Effector CD4-positive, alpha-beta T cell (primary cell): ENCODE measurements around the gene SEMA4D.

ENCODE experiments used
- DNase-seq: peaks from one replicate; pipeline ENCODE4 v3.0.0-alpha.2; 2020

The SEMA4D gene

DNA sequence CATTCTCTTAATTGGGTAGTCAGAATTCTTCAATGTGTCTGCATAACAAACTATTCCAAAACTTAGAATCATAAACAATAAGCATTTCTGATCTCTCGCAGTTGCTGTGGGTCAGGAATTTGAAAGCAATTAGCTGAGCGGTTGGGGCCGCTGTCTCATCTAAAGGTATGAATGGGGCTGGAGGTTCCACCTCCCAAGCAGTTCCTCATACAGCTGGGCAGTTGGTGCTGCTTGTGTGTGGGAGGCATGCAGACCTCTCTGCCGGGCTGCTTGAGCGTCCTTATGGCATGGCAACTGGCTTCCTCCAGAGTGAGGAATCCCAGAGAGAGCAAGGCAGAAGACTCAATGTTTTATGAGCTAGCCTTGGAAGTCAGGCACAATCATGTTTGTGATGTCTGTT is 30.2 kb upstream of the SEMA4D start:
- no peak for DNase-seq

DNA sequence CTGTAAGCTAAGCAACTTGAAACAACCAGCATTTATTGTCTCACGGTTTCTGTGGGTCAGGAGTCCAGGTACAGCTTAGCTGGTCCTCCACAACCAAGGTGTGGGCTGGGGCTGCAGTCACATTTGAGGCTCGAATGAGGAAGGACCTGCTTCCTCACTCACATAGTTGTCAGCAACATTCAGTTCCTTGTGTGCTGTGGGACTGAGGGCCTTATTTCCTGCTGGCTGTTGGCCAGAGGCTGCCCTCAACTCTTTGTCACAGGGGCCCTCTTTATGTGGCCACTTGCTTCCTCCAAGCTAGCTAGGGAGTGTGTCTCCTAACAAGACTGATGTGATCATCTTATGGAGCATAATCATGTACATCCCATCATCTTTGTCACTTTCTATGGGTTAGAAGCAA is 29.2 kb upstream of the SEMA4D start:
- no peak for DNase-seq

GRCh38 chr9:89526667-89527066 is 28.8 kb upstream of the SEMA4D start:
- DNase-seq: no peak

DNA sequence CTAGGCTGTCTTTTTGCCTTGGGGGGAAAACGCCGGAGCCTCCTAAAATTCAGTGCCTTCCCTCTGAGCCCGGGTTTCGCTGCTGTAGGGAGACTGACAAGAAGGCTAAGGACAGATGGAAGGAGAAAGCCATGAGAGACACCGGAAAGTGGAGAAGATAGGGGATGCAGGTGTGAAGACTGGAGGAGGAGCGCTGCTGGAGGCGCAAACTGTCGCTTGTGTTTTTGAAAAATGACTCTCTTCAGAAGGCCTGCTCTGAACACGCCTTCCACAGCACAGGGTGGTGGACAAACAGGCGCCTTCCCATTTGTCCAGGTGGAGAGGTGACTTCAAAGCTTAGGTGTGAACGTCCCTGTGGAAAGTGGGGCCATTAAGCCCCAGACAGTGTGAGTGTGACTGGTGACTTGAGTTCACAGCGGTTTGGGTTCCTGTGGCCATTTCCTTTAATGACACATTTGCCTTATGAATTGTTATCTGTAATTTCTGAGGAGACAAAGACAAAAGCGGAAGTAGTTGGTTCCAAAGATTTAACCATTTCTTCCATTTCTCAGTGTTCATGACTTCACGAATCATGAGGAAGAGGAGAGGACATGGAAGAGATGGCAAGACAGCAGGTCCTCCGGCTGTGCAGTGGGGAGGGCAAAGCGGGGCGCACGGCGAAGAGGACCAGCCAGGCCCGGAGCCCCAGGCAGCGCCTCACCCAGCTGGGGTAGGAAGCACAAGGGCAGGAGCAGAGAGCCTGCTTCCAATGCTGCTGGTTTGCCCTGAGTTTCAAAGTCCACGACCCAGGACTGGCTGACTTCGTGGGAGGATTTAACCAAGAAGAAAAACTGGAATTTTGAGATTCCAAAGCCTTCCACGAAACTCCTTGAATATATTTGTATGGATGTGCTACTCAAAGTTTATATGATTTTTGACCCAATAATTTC is 27.8 kb upstream of the SEMA4D start:
- no peak for DNase-seq

DNA sequence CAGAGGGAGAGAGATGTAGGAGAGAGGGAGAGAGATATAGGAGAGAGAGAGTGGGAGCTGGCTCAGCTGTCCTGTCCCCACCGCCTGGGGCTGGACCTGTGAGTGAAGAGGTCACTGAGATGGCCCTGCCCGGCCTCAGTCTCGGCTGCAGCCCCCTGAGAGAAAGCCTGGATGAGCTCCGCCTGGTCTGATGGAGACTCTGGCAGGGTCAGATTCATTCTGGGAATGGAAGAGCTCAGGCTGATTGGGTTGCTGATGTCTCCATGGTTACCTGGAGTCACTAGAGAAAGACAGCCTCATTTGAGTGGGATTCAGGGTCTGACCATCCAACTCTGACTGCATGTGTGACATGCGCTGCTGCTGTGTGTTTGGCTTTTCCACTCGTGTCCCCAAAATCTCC is 27.1 kb upstream of the SEMA4D start:
- DNase-seq: no peak

- DNase-seq: peak; percentile 50
These were observed 26.0 kb upstream of the SEMA4D start for GRCh38 chr9:89523948-89524347.

DNA sequence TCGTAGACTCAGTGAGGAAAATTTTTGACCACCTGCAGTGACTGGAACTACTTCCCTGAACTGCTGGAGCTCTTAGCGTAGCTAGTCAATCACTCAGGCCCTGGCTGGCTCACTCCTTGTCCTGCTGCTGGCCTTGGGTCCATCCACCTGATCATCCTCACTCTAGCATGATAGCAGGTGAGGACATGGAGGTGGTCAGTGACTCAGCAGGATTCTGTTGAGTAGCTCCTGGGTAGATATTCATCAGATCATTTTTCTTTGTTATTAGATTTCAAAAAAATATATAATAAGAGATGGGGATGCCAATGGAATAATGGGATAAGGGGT is 25.0 kb upstream of the SEMA4D start:
- no peak for DNase-seq

- peak; percentile 75 for DNase-seq
These were observed 24.5 kb upstream of the SEMA4D start for GRCh38 chr9:89522261-89522958.

DNA sequence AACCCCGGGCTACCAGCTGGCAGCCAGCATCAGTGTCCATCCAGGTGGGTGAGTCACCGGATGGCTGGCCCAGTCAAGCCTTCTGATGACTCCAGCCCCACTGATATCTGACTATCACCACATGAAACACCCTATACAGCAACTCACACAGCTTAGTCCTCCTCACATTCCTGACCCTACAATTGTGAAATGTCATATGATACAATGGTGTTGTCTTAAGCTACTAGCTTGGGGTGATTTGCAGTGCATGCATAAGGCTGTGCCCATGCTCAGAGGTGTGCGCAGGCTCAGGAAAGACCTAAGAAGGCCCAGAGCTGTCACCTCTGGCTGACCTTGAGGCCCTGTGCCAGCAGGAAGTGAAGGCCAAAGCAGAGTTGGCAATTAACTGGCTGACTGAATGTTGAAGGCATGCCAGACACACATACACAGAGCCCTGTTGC is 21.5 kb upstream of the SEMA4D start:
- DNase-seq: no peak

DNA sequence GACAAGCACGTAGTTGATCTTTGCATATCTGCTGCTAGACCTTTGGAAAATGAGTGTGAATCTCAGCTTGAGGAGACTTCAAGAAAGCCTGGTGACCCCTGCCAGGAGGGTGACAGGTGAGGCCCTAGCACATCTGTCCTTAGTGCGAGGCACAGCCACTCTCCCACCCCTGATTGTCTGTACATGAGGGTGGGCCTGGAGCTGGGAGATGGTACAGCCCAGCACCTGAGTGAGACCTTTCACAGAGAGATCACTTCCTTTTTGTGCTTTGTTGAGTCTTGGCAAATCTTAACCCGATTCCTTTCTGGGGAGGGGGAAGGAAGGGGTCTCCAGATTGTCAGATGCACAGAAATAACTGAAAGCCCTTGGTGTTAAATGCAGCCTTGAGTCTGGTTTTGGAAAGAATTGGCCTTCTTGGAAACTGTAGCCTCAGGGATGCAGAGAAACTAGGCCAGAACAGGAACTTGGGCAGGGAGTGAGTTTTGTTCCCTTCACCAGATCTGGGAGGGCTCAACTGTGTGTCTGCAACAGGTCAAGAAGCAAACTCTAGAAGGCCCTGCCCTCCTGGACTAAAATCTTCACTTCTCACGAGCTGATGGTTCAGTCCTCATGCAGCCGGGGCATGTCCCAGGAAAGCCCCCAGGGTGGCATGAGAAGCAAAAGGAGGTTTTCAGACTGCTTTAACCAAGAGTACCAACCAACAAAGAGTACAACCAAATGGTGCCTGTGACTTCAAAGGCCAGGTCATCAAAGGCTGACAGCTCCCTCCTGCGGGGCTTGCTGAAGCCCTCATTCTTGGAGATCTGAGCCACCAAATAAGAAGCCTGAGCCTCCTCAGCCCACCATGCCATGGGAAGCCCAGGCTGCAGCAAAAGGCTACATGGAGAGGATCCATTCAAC is 20.8 kb upstream of the SEMA4D start:
- no peak for DNase-seq

DNA sequence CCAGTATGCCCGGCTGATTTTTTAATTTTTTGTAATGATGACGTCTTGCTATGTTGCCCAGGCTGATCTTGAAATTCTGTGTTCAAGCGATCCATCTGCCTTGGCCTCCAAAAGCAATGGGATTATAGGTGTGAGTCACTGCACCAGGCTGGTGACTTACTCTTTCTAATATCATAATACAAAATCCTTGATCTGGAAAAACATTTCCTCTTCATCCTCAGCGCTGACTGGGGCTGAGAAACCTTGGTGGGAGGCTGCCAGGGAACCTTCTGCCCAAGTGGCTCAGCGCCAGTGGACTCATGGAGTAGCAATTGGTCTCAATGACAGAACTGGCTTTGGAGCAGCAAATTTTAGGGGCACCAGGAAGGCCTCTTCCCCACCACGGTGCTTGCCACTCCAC is 17.5 kb upstream of the SEMA4D start:
- no peak for DNase-seq

- no peak for DNase-seq
These were observed 17.0 kb upstream of the SEMA4D start for GRCh38 chr9:89514956-89515355.

DNA sequence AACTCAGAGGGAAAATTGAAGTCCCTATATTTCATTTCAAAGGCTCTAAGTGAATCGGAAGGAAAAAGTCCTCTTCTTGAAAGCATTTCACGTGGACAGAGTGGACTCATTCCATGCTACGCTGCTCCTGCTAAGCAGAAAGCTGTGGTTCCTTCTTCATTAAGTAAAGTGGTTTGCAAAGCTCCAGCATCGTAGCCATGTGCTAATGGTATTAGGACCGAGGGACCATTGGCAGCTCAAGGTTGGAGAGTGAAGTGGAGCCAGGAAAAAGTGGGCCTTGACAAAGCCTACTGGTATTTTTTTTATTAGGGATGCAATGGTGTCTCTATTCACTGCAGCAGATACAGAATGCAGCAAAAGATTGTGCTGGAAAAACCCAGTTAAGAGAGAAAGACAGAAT is 16.4 kb upstream of the SEMA4D start:
- DNase-seq: no peak

DNA sequence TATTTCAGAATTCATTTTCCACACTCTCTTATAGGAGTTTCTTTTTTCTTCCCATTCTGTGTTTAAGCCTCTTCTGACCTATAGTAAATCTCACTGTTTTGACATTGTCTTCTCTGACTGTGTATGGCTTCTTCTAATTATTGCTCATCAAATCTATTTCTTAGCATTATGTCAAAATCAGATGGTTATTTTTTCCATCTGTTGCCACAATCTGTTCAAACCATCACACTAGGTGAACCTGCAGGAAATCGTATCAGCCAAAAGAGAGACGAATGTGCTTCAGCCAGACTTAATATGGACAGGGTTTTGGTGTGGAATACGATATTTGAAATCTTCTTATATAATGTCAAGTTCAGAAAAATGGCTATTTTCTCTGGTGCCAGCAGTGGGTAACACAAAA is 15.9 kb upstream of the SEMA4D start:
- DNase-seq: no peak

GRCh38 chr9:89512382-89512781 is 14.5 kb upstream of the SEMA4D start:
- DNase-seq: no peak

DNA sequence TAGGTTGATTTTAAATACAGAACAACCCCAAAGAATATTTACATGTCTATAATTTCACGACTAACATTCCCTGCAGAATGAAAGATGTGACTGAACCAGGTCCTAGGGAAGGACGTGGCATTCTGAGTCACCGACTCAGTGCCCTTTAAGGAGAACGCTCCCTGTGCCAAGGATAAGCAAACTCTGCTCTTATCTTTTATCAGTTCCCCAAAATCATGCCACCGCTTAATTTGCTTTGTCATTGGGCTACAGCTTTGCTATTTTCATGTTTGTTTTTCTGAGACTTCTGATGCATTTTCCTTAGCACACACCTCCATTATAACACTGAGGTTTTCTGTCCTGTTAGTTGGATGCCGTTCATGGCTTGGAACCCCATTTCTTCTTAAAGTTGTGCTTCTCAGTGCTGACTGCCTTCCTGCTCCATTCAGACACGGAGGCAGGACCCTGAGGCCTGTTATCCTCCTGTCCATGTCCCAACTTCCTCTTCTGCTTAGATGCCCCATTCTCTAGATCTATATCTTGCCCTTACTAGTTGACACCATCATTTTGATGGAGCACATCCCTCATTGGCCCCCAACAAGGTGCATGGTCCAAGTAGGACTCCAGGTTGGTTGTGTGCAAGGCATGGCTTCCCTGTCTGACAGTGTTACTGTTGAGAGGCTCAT is 11.2 kb upstream of the SEMA4D start:
- no peak for DNase-seq

DNA sequence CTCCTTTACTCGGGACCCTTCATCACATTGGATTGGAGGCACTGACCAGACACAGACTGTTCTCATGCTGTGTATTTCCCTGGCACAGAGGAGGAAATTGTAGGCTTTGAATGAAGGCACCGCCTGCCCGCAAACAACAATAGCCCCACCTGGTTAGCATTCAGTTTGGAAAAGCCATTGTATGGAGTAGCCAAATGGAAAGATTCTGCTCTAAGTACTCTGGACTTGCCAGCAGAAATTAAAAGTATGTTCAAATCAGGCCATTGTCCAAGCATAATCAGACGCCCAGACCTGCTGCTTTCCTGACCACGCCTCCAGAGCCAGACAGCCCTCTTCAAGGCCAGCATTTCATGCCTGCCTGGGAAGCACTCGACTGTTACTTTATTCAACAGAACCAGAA is 8.0 kb upstream of the SEMA4D start:
- DNase-seq: no peak

GRCh38 chr9:89505048-89505447 is 7.1 kb upstream of the SEMA4D start:
- DNase-seq: no peak

GRCh38 chr9:89502671-89503070 is 4.8 kb upstream of the SEMA4D start:
- DNase-seq: no peak

GRCh38 chr9:89502038-89502601 is 4.2 kb upstream of the SEMA4D start:
- DNase-seq: peak; percentile 63

GRCh38 chr9:89501311-89501898 is 3.5 kb upstream of the SEMA4D start:
- DNase-seq: no peak

GRCh38 chr9:89500008-89500407 is 2.1 kb upstream of the SEMA4D start:
- DNase-seq: no peak
